ENCODE measurements around the gene GDAP1L1. TPM values are rescaled to one million over a fixed set of nuclear protein-coding genes. Genes with fewer than 3 reads are reported as not detected.
"Not testable (repeated sequence)": the region's sequence is repeated elsewhere in the genome, so short reads cannot be mapped to it uniquely, and the experiment has no call there.

GDAP1L1 gene
- total RNA-seq, 2 experiments from 2014 or later, result not detected

DNA sequence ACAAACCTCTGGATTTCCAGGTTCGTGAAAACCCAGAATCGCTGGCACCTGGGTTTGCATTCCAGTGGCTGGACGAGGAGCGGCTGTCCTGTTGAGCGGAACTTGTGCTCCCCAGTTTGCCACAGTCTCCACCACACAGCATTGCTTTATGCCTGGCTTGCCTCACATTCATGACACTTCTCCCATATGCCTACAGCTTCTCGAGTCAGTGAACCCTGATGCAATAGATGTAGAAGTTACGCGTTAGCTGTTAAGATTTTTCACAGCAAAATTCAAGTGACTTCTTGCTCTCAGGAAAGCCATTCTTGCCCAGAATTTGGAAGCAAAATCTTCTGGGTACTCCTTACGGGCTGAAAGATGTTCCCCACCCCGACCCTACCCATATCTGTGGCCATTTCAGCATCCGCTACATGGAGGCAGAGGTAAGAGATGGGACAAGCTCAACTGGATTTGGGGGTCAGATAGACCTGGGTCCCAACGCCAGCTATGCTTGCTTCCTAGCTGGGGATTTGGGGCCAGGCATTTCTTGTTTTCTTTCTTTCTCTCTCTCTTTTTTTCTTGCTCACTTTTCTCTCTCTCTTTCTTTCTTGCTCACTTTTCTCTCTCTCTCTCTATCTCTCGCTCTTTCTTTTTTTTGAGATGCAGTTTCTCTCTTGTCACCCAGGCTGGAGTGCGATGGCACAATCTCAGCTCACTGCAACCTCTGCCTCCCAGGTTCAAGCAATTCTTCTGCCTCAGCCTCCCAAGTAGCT lies 12.4 kb upstream of the GDAP1L1 start:
- Mint-ChIP-seq H3K27ac (no peak overlapping the region), H3K9me3 (ENCODE audit: insufficient read depth) (no peaks in the 10 kb centered on the region), H3K27me3 (ENCODE audit: low read depth) (no peaks in the 10 kb centered on the region), H3K4me1 (ENCODE audit: low read depth) (peaks cover 6% of the 10 kb centered on the region), H3K4me3 (no peak overlapping the region), H3K36me3 (ENCODE audit: low read depth) (no peaks in the 10 kb centered on the region)
- ATAC-seq (no peak), DNase-seq (no peak)
- ChIA-PET CTCF (interaction anchor here (0.7 kb wide), 1 partner anchor 16 kb away, joined by 4 read pairs; no protein-coding TSS in a partner anchor), POLR2A (interaction anchor here (0.6 to 0.7 kb wide), 3 partner anchors 354 to 1290 kb away, joined by 3 to 7 read pairs (median 4); no protein-coding TSS in a partner anchor)

- ATAC-seq (no peak), DNase-seq (no peak)
- H3K9me3 Mint-ChIP-seq (ENCODE audit: insufficient read depth), result no peaks in the 10 kb centered on the region
- POLR2A ChIA-PET, result interaction anchor here (0.6 to 0.7 kb wide), 2 partner anchors 353 to 1289 kb away, joined by 4 to 7 read pairs; no protein-coding TSS in a partner anchor
- no peaks in the 10 kb centered on the region for H3K27me3 Mint-ChIP-seq (ENCODE audit: low read depth)
- no peak overlapping the region for H3K4me3 Mint-ChIP-seq
- CTCF ChIA-PET, result interaction anchor here (0.5 kb wide), 1 partner anchor 822 kb away, joined by 3 read pairs; no protein-coding TSS in a partner anchor
- peaks cover 6% of the 10 kb centered on the region for H3K4me1 Mint-ChIP-seq (ENCODE audit: low read depth)
- H3K36me3 Mint-ChIP-seq (ENCODE audit: low read depth), result no peaks in the 10 kb centered on the region
- no peak overlapping the region for H3K27ac Mint-ChIP-seq
Observed at GRCh38 chr20:44235702-44236101, 11.4 kb upstream of the GDAP1L1 start.

GRCh38 chr20:44236840-44237239 lies 10.3 kb upstream of the GDAP1L1 start:
- H3K27me3 Mint-ChIP-seq (ENCODE audit: low read depth); DNase-seq; ATAC-seq; H3K4me1 Mint-ChIP-seq (ENCODE audit: low read depth); H3K27ac Mint-ChIP-seq; CTCF ChIA-PET; H3K36me3 Mint-ChIP-seq (ENCODE audit: low read depth); H3K9me3 Mint-ChIP-seq (ENCODE audit: insufficient read depth); H3K4me3 Mint-ChIP-seq: not testable (repeated sequence)
- POLR2A ChIA-PET, result interaction anchor here (0.5 kb wide), 1 partner anchor 925 kb away, joined by 9 read pairs; no protein-coding TSS in a partner anchor

DNA sequence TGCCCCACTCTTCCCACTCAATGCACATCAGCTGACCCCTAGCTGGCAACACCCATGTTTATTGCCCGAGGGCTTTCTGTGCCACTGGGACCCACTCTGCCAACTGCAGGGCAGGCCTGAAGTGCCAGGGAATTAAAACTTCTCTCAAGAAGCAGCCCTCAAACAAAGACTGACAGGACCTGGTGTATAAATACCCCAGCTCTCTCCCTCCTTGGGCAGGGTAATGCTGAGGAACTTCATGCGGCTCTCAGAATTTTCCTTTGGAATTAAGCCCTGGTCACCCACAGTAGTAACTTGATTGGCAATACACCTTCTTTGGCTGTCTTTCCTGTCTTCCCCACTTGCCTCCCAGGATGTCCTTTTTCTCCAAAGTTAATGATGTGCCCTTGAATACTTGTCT lies 5.3 kb upstream of the GDAP1L1 start:
- Mint-ChIP-seq H3K36me3 (ENCODE audit: low read depth) (no peaks in the 10 kb centered on the region), H3K9me3 (ENCODE audit: insufficient read depth) (no peaks in the 10 kb centered on the region), H3K4me1 (ENCODE audit: low read depth) (no peaks in the 10 kb centered on the region), H3K4me3 (no peak overlapping the region), H3K27ac (no peak overlapping the region), H3K27me3 (ENCODE audit: low read depth) (peaks cover 11% of the 10 kb centered on the region)
- ChIA-PET CTCF (no interaction called here), POLR2A (no interaction called here)
- DNase-seq (no peak), ATAC-seq (no peak)

GRCh38 chr20:44245977-44246376 lies 1.1 kb upstream of the GDAP1L1 start:
- CTCF ChIA-PET, result interaction anchor here (1.0 to 1.1 kb wide), 2 partner anchors 37 to 65 kb away, joined by 3 read pairs; partner anchors contain the start of gene FITM2
- no peak for ATAC-seq
- Mint-ChIP-seq H3K27me3 (ENCODE audit: low read depth) (peaks cover 18% of the 10 kb centered on the region), H3K4me3 (no peak overlapping the region), H3K9me3 (ENCODE audit: insufficient read depth) (no peaks in the 10 kb centered on the region), H3K27ac (no peak overlapping the region), H3K36me3 (ENCODE audit: low read depth) (no peaks in the 10 kb centered on the region), H3K4me1 (ENCODE audit: low read depth) (no peaks in the 10 kb centered on the region)
- no peak for DNase-seq
- POLR2A ChIA-PET, result no interaction called here

- CTCF ChIA-PET, result no interaction called here
- no peaks in the 10 kb centered on the region for H3K4me1 Mint-ChIP-seq (ENCODE audit: low read depth)
- POLR2A ChIA-PET, result no interaction called here
- no peak overlapping the region for H3K4me3 Mint-ChIP-seq
- ATAC-seq, result peak; percentile 61
- no peak overlapping the region for H3K27ac Mint-ChIP-seq
- H3K9me3 Mint-ChIP-seq (ENCODE audit: insufficient read depth), result no peaks in the 10 kb centered on the region
- no peaks in the 10 kb centered on the region for H3K36me3 Mint-ChIP-seq (ENCODE audit: low read depth)
- peak; percentile 40 for DNase-seq
- H3K27me3 Mint-ChIP-seq (ENCODE audit: low read depth), result peaks cover 15% of the 10 kb centered on the region
Observed at GRCh38 chr20:44247586-44248409, 690 bp downstream of the GDAP1L1 start.

GRCh38 chr20:44248410-44248759 lies 1.3 kb downstream of the GDAP1L1 start:
- ChIA-PET POLR2A (no interaction called here), CTCF (no interaction called here)
- H3K9me3 Mint-ChIP-seq (ENCODE audit: insufficient read depth), result no peaks in the 10 kb centered on the region
- DNase-seq, result no peak
- no peak overlapping the region for H3K4me3 Mint-ChIP-seq
- ATAC-seq, result no peak
- no peaks in the 10 kb centered on the region for H3K4me1 Mint-ChIP-seq (ENCODE audit: low read depth)
- H3K27me3 Mint-ChIP-seq (ENCODE audit: low read depth), result peaks cover 15% of the 10 kb centered on the region
- H3K36me3 Mint-ChIP-seq (ENCODE audit: low read depth), result no peaks in the 10 kb centered on the region
- no peak overlapping the region for H3K27ac Mint-ChIP-seq

- no peaks in the 10 kb centered on the region for H3K36me3 Mint-ChIP-seq (ENCODE audit: low read depth)
- ATAC-seq, result no peak
Observed at GRCh38 chr20:44251284-44251683, 4.2 kb downstream of the GDAP1L1 start.

DNA sequence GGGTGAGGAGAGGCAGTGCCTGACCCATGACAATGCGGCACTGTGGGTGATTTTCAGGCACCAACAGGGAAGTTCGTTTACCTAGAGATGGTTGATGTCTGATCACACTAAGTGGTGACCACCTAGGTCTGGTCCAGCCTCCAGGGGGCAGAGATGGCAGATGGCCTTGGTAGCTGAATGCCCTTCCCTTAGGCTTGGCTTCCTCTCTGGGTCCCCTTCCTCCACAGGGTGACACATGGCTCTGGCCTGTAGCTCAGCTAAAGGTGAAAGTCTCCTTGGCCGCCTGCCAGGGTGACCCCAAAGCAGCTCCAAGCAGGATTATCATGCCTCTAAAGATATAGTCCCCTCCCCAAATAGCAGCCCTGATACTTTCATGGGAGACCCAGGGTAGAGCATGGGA lies 6.4 kb downstream of the GDAP1L1 start:
- no peaks in the 10 kb centered on the region for H3K4me1 Mint-ChIP-seq (ENCODE audit: low read depth)
- no peaks in the 10 kb centered on the region for H3K27me3 Mint-ChIP-seq (ENCODE audit: low read depth)
- DNase-seq, result no peak
- no peak overlapping the region for H3K4me3 Mint-ChIP-seq
- no peaks in the 10 kb centered on the region for H3K36me3 Mint-ChIP-seq (ENCODE audit: low read depth)
- H3K9me3 Mint-ChIP-seq (ENCODE audit: insufficient read depth), result no peaks in the 10 kb centered on the region
- CTCF ChIA-PET, result interaction anchor here (1.0 to 1.2 kb wide), 3 partner anchors 9 to 57 kb away, joined by 3 read pairs; no protein-coding TSS in a partner anchor
- POLR2A ChIA-PET, result no interaction called here
- ATAC-seq, result no peak
- no peak overlapping the region for H3K27ac Mint-ChIP-seq

More at GRCh38 chr20:44251284-44251683, 4.2 kb downstream of the GDAP1L1 start:
- POLR2A ChIA-PET, result no interaction called here
- DNase-seq, result no peak
- H3K27me3 Mint-ChIP-seq (ENCODE audit: low read depth), result peaks cover 8% of the 10 kb centered on the region
- no peak overlapping the region for H3K4me3 Mint-ChIP-seq
- CTCF ChIA-PET, result no interaction called here
- no peaks in the 10 kb centered on the region for H3K9me3 Mint-ChIP-seq (ENCODE audit: insufficient read depth)
- no peak overlapping the region for H3K27ac Mint-ChIP-seq
- H3K4me1 Mint-ChIP-seq (ENCODE audit: low read depth), result no peaks in the 10 kb centered on the region

- H3K4me3 Mint-ChIP-seq, result no peak overlapping the region
- H3K36me3 Mint-ChIP-seq (ENCODE audit: low read depth), result no peaks in the 10 kb centered on the region
- no peaks in the 10 kb centered on the region for H3K4me1 Mint-ChIP-seq (ENCODE audit: low read depth)
- H3K27ac Mint-ChIP-seq, result no peak overlapping the region
- H3K9me3 Mint-ChIP-seq (ENCODE audit: insufficient read depth), result no peaks in the 10 kb centered on the region
- ATAC-seq (no peak), DNase-seq (no peak)
- CTCF ChIA-PET, result interaction anchor here (1.0 kb wide), 2 partner anchors 9 to 56 kb away, joined by 3 read pairs; no protein-coding TSS in a partner anchor
- POLR2A ChIA-PET, result no interaction called here
- H3K27me3 Mint-ChIP-seq (ENCODE audit: low read depth), result no peaks in the 10 kb centered on the region
Observed at GRCh38 chr20:44254073-44254472, 7.0 kb downstream of the GDAP1L1 start.

DNA sequence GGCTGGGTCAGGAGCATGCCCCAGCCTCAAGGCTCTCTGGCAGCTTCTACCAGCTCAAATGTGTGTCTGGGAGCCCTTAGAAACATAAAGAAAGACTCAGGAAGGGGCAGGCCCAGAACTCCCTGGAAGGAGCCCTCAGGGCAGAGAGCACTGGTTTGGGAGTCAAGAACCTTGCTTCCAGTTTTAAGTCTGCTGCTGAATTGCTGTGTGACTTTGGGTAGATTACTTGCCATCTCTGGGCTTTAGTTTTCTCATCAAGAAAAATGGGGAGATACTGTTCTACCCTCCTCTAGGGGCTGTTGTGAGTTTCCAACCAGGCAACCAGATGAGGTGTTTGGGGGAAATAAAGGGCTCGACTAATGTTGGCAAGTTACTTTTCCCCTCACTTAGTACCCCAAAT lies 8.8 kb downstream of the GDAP1L1 start:
- no peaks in the 10 kb centered on the region for H3K4me1 Mint-ChIP-seq (ENCODE audit: low read depth)
- H3K27me3 Mint-ChIP-seq (ENCODE audit: low read depth), result no peaks in the 10 kb centered on the region
- H3K9me3 Mint-ChIP-seq (ENCODE audit: insufficient read depth), result no peaks in the 10 kb centered on the region
- no peak overlapping the region for H3K4me3 Mint-ChIP-seq
- no peak for ATAC-seq
- no peak for DNase-seq
- H3K27ac Mint-ChIP-seq, result no peak overlapping the region
- no peaks in the 10 kb centered on the region for H3K36me3 Mint-ChIP-seq (ENCODE audit: low read depth)
- ChIA-PET CTCF (no interaction called here), POLR2A (no interaction called here)

DNA sequence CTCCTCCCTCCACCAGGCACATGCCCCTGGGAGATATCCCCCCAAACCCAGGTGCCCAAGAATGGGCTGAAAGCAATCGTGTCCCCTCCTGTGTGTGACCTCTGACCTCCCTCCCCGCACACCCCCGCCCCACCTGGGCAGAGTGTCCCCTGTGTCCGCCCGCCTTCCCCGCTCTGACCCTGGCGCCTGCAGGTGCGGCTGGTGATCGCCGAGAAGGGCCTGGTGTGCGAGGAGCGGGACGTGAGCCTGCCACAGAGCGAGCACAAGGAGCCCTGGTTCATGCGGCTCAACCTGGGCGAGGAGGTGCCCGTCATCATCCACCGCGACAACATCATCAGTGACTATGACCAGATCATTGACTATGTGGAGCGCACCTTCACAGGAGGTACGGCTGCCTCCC lies 9.9 kb downstream of the GDAP1L1 start:
- no peaks in the 10 kb centered on the region for H3K9me3 Mint-ChIP-seq (ENCODE audit: insufficient read depth)
- CTCF ChIA-PET, result no interaction called here
- H3K4me3 Mint-ChIP-seq, result no peak overlapping the region
- H3K27ac Mint-ChIP-seq, result no peak overlapping the region
- DNase-seq, result no peak
- no peaks in the 10 kb centered on the region for H3K36me3 Mint-ChIP-seq (ENCODE audit: low read depth)
- POLR2A ChIA-PET, result no interaction called here
- H3K4me1 Mint-ChIP-seq (ENCODE audit: low read depth), result no peaks in the 10 kb centered on the region
- H3K27me3 Mint-ChIP-seq (ENCODE audit: low read depth), result no peaks in the 10 kb centered on the region
- no peak for ATAC-seq
